Measurements from ENCODE around the gene GFRA4.

- TF ChIP-seq, protein P1, sequence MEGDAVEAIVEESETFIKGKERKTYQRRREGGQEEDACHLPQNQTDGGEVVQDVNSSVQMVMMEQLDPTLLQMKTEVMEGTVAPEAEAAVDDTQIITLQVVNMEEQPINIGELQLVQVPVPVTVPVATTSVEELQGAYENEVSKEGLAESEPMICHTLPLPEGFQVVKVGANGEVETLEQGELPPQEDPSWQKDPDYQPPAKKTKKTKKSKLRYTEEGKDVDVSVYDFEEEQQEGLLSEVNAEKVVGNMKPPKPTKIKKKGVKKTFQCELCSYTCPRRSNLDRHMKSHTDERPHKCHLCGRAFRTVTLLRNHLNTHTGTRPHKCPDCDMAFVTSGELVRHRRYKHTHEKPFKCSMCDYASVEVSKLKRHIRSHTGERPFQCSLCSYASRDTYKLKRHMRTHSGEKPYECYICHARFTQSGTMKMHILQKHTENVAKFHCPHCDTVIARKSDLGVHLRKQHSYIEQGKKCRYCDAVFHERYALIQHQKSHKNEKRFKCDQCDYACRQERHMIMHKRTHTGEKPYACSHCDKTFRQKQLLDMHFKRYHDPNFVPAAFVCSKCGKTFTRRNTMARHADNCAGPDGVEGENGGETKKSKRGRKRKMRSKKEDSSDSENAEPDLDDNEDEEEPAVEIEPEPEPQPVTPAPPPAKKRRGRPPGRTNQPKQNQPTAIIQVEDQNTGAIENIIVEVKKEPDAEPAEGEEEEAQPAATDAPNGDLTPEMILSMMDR (IDR thresholded peaks at IDR 0.05): no peak
- TF ChIP-seq, protein P2, sequence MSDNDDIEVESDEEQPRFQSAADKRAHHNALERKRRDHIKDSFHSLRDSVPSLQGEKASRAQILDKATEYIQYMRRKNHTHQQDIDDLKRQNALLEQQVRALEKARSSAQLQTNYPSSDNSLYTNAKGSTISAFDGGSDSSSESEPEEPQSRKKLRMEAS (CRISPR knock-in tag; IDR thresholded peaks at IDR 0.05): no peak
- no peak for TF ChIP-seq PRRX2 (CRISPR knock-in tag; IDR thresholded peaks at IDR 0.05)
- TF ChIP-seq, protein P3, sequence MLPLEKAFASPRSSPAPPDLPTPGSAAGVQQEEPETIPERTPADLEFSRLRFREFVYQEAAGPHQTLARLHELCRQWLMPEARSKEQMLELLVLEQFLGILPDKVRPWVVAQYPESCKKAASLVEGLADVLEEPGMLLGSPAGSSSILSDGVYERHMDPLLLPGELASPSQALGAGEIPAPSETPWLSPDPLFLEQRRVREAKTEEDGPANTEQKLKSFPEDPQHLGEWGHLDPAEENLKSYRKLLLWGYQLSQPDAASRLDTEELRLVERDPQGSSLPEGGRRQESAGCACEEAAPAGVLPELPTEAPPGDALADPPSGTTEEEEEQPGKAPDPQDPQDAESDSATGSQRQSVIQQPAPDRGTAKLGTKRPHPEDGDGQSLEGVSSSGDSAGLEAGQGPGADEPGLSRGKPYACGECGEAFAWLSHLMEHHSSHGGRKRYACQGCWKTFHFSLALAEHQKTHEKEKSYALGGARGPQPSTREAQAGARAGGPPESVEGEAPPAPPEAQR (CRISPR knock-in tag; IDR thresholded peaks at IDR 0.05): no peak
These were observed 29.2 kb downstream of the GFRA4 start for GRCh38 chr20:3633913-3634478.

Data from WTC11 (cell line).